Ovary (tissue), 9 donors: ENCODE results near the gene TPD52L1. TPM values are rescaled to one million over a fixed set of nuclear protein-coding genes. Genes with fewer than 3 reads are reported as not detected.

Experiments
- DNase-seq, 5 donors: peaks; one replicate each; pipeline ENCODE4 v3.0.0-alpha.2; 2019 to 2020
- H3K27ac ChIP-seq, 2 donors: fragments of 200-600 bp; one replicate each; pipeline versions ENCODE4 v1.5.1 to v1.8.0; 2019 to 2022
- H3K27me3 ChIP-seq: fragments of 200-600 bp; one replicate; pipeline ENCODE4 v1.8.0; 2022
- H3K36me3 ChIP-seq: fragments of 200-600 bp; sonication (generic); one replicate; pipeline ENCODE4 v1.5.1; 2019
- H3K4me1 ChIP-seq: one replicate; pipeline ENCODE4 v1.8.1; 2013; ENCODE audit warnings: mild to moderate bottlenecking, moderate library complexity; ENCODE audit not compliant: insufficient read depth
- H3K4me3 ChIP-seq: fragments of 200-600 bp; sonication (generic); one replicate; pipeline ENCODE4 v1.5.1; 2017
- H3K9me3 ChIP-seq, 2 donors: fragments of 200-600 bp in 1 of 2; sonication (generic) in 1 of 2; one replicate each; pipeline versions ENCODE4 v1.5.1 to v1.8.1; 2013 to 2019; ENCODE audit warnings: mild to moderate bottlenecking in 1 of 2, moderate library complexity in 1 of 2
- CTCF ChIP-seq, 3 donors: fragments of 450-650 bp in 2 of 3; fragments of 200-600 bp in 1 of 3; IDR thresholded peaks; one replicate each; pipeline versions ENCODE4 v1.5.1 to v1.8.0; 2016 to 2022; ENCODE audit warnings: antibody characterized with exemption in 3 of 3, mild to moderate bottlenecking in 1 of 3
- EP300 ChIP-seq: sonication (generic); formaldehyde crosslinking; IDR thresholded peaks from one replicate; pipeline ENCODE4 v1.6.1; 2017; ENCODE audit warnings: antibody characterized with exemption
- POLR2A ChIP-seq: fragments of 450-650 bp; IDR thresholded peaks from one replicate; pipeline ENCODE4 v1.6.1; 2017; ENCODE audit warnings: antibody characterized with exemption, mild to moderate bottlenecking, moderate library complexity
- WGBS, 3 donors: extraction: QIAGEN DNeasy Blood & Tissue Kit in 1 of 3; methylation state at CpG; one replicate each; pipeline versions ENCODE4 v1.1.5 to v1.1.7; 2013 to 2017; 5-methylcytosine and 5-hydroxymethylcytosine counted together
- intact Hi-C, 4 donors: fragments of 100-400 bp; cut with DNase I; formaldehyde crosslinking; loops; one replicate each; pipeline versions ENCODE4 v1.11.0 to v1.15.1; 2022 to 2023
- polyA plus RNA-seq, 2 donors: library from polyadenylated mRNA; stranded (reverse); fragments of 200-250 nt in 1 of 2; fragments of 350-450 nt in 1 of 2; fragmentation: Illumina TruSeq in 1 of 2; extraction: RNeasy Lipid Tissue Mini Kit (QIAGEN cat#74804) in 1 of 2; gene quantifications; one replicate each; pipeline ENCODE4 v1.2.3, GENCODE V29; 2013 to 2014
- total RNA-seq, 7 donors: library from RNA; depleted of rRNA in 2 of 7; stranded (reverse); fragments of >200 nt in 2 of 7; fragmentation: NEBNext Ultra II Directional in 3 of 7; extraction: Animal tissue kit (Norgen Biotek cat#: 25700) in 3 of 7; gene quantifications; one replicate each; pipeline versions ENCODE4 v1.1.0 to v1.2.4, GENCODE V29; 2016 to 2023
- donor health status: DM: no; HTN: no; CAD: no; lungs with moderate emphysema.
- donor health status: DM: no; HTN: no; CAD: no.
- donor health status: Bipolar disorder and iron deficiency.
- donor health status: DM: yes; HTN: yes; CAD: no.
- donor health status: DM: no; HTN: no; CAD: no.
- donor health status: DM: yes; HTN: yes; CAD: no.

The TPD52L1 gene
- total and polyA plus RNA-seq, 9 donors = 14.4 to 154 (median 27.4) TPM

GRCh38 chr6:125258651-125259353 is 105.2 kb downstream of the TPD52L1 start:
- H3K27me3 ChIP-seq = no peaks in the 10 kb centered on the region
- intact Hi-C loops = no loop called here
- no peak for DNase-seq

GRCh38 chr6:125259354-125259736 is 105.8 kb downstream of the TPD52L1 start:
- no peak overlapping the region for H3K27ac ChIP-seq
- no peak for TF ChIP-seq POLR2A
- TF ChIP-seq EP300 = no peak
- TF ChIP-seq CTCF (IDR thresholded peaks at IDR 0.05) = no peak
- H3K9me3 ChIP-seq = no peaks in the 10 kb centered on the region
- peaks cover 5% of the 10 kb centered on the region for H3K4me1 ChIP-seq
- 83 to 88% (median 87%) methylated on average over 2 of the region's 2 CpGs for WGBS, 3 donors
- H3K36me3 ChIP-seq = no peaks in the 10 kb centered on the region
- no peaks in the 10 kb centered on the region for H3K27me3 ChIP-seq
- no peak for DNase-seq
- no peak overlapping the region for H3K4me3 ChIP-seq
- intact Hi-C loops = no loop called here

More at GRCh38 chr6:125258651-125259353, 105.2 kb downstream of the TPD52L1 start:
- TF ChIP-seq POLR2A = no peak
- no peak for TF ChIP-seq CTCF (IDR thresholded peaks at IDR 0.05)
- no peak for TF ChIP-seq EP300
- H3K4me1 ChIP-seq = peaks cover 5% of the 10 kb centered on the region
- no peaks in the 10 kb centered on the region for H3K36me3 ChIP-seq
- 78 to 86% (median 85%) methylated on average over 2 of the region's 2 CpGs for WGBS, 3 donors
- no peak overlapping the region for H3K4me3 ChIP-seq
- H3K27ac ChIP-seq = no peak overlapping the region
- H3K9me3 ChIP-seq = no peaks in the 10 kb centered on the region

GRCh38 chr6:125262016-125263013 is 108.7 kb downstream of the TPD52L1 start:
- TF ChIP-seq CTCF (IDR thresholded peaks at IDR 0.05) (no peak), EP300 (no peak), POLR2A (no peak)
- WGBS, 3 donors = 21 to 29% (median 23%) methylated on average over 12 of the region's 12 CpGs
- Histone ChIP-seq H3K36me3 (no peaks in the 10 kb centered on the region), H3K27ac (no peak overlapping the region), H3K4me3 (no peak overlapping the region), H3K27me3 (no peaks in the 10 kb centered on the region), H3K9me3 (no peaks in the 10 kb centered on the region), H3K4me1 (peaks cover 5% of the 10 kb centered on the region)
- intact Hi-C loops = no loop called here
- no peak for DNase-seq

GRCh38 chr6:125264476-125264875 is 110.9 kb downstream of the TPD52L1 start:
- H3K36me3 ChIP-seq = no peaks in the 10 kb centered on the region
- H3K27me3 ChIP-seq = no peaks in the 10 kb centered on the region
- H3K4me1 ChIP-seq = peaks cover 5% of the 10 kb centered on the region
- TF ChIP-seq EP300 (no peak), CTCF (IDR thresholded peaks at IDR 0.05) (no peak), POLR2A (no peak)
- no peaks in the 10 kb centered on the region for H3K9me3 ChIP-seq
- no peak overlapping the region for H3K4me3 ChIP-seq
- DNase-seq = no peak
- intact Hi-C loops = no loop called here
- WGBS, 3 donors = 72 to 84% (median 79%) methylated on average over 4 of the region's 4 CpGs
- H3K27ac ChIP-seq = no peak overlapping the region
